ENCODE measurements around the gene ARPIN.
"Not testable (repeated sequence)": the region's sequence is repeated elsewhere in the genome, so short reads cannot be mapped to it uniquely, and the experiment has no call there.

Gene ARPIN

DNA sequence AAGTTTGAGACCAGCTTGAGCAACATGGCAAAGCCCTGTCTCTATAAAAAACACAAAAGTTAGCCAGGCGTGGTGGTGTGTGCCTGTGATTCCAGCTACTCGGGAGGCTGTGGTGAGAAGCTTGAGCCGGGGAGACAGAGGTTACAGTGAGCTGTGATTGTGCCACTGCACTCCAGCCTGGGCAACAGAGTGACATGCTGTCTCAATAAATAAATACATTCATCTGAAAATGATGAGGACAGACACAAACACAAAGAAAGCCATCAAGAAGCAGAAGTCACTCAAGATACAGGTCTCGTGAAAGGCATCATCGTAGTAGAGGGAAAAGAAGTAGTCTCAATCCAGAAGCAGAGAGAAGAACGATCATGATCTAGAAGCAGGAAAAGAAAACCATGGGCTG is 37.0 kb downstream of the ARPIN start:
- Histone ChIP-seq H3K36me3 (ENCODE audit: insufficient read depth, low read length) (peaks cover 39% of the 10 kb centered on the region), H3K9ac (ENCODE audit: low read length) (no peak overlapping the region), H3K27me3 (ENCODE audit: control insufficient read depth in 1 of 2, insufficient read depth in 2 of 2, low read length in 2 of 2) (no peaks in the 10 kb centered on the region), H3K27ac (ENCODE audit: low read depth, low read length) (no peak overlapping the region), H3K9me3 (ENCODE audit: low read length) (no peaks in the 10 kb centered on the region), H3K4me1 (ENCODE audit: insufficient read depth, low read length) (no peaks in the 10 kb centered on the region), H3K4me3 (ENCODE audit: low read depth in 1 of 2, low read length in 2 of 2) (no peak overlapping the region)

DNA sequence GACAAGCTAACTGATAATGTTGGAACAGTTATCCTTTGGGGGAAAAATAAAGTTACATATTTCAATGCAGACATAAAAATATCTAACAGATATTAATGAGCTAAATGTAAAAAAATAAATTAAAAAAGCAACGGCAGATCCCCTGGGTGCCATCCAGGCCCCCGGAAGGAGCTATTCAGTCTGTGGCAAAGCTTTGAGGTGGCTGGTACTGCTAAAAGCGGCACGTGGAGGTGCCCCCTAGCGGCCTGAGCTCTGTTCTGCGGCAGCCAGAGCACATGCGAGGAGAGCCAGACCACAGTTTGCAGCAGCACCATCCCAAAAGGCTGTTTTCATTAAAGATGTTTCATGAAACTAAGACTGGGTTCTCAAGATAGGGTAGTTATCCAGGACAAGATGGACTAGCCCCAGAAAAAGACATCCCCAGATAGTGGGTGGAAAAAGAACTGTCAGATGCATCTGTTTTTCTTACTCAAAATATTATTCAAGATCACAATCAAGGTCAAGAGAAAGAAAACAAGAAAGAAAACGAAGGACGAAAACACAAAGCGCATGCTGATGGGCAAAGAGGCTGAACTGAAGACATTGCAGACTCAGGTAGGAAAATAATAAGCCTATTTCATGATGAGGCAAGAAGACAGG is 37.7 kb downstream of the ARPIN start:
- Histone ChIP-seq H3K9me3 (ENCODE audit: low read length) (no peaks in the 10 kb centered on the region), H3K4me1 (ENCODE audit: insufficient read depth, low read length) (no peaks in the 10 kb centered on the region), H3K27me3 (ENCODE audit: control insufficient read depth in 1 of 2, insufficient read depth in 2 of 2, low read length in 2 of 2) (no peaks in the 10 kb centered on the region), H3K27ac (ENCODE audit: low read depth, low read length) (no peak overlapping the region), H3K9ac (ENCODE audit: low read length) (no peak overlapping the region), H3K4me3 (ENCODE audit: low read depth in 1 of 2, low read length in 2 of 2) (no peak overlapping the region), H3K36me3 (ENCODE audit: insufficient read depth, low read length) (peaks cover 44% of the 10 kb centered on the region)

DNA sequence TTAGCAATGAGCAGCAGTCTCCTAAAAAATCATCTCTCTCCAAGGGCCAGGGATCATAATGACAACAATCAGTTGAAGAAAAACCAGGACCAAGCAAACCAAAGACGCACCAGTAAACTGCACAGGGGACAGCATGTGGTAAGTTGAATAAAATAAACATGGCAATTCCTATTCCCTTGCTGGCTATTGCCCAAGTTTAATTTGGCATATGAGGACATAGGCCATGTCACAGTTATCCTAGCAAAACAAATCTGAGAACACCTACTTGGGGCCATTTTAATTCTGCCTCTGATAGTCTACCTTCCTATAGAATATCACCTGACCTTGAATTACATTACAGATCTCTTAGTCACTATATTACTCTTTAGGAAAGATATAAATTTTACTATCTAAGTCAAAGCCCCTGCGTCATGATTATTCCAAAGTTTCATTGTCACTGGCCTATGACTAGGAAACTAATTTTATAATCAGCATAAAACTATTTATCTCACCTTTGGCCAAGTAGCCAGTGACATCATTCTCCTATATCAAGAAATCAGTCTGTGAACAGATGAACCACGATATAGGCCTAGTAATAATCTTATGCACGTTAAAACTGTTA is 42.0 kb downstream of the ARPIN start:
- Histone ChIP-seq H3K27me3 (ENCODE audit: control insufficient read depth in 1 of 2, insufficient read depth in 2 of 2, low read length in 2 of 2) (no peaks in the 10 kb centered on the region), H3K4me3 (ENCODE audit: low read depth in 1 of 2, low read length in 2 of 2) (no peak overlapping the region), H3K4me1 (ENCODE audit: insufficient read depth, low read length) (no peaks in the 10 kb centered on the region), H3K9me3 (ENCODE audit: low read length) (no peaks in the 10 kb centered on the region), H3K27ac (ENCODE audit: low read depth, low read length) (no peak overlapping the region), H3K36me3 (ENCODE audit: insufficient read depth, low read length) (peaks cover 31% of the 10 kb centered on the region), H3K9ac (ENCODE audit: low read length) (no peak overlapping the region)

DNA sequence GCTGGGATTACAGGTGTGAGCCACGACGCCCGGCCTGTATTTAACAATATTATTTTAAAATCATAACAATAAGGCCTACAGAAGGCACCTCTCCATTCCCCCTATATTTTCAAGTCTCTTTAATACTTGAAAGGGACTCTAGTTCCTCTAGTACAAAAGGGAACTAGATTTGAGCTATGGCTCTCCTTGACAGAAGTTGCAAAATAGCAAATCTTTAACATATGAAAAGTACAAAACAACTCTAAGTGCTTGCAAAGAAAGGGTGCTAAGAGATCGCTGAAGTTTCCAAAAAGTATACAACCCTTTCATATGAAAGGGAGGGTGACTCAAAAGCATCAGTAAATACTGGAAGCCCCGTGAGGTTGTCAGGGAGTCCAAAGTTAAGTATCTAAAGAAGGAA is 42.7 kb downstream of the ARPIN start:
- no peak overlapping the region for H3K4me3 ChIP-seq (ENCODE audit: low read depth in 1 of 2, low read length in 2 of 2)
- H3K36me3 ChIP-seq (ENCODE audit: insufficient read depth, low read length), result peaks cover 24% of the 10 kb centered on the region
- H3K27ac ChIP-seq (ENCODE audit: low read depth, low read length), result no peak overlapping the region

GRCh38 chr15:89869490-89869889 is 43.3 kb downstream of the ARPIN start:
- H3K4me1 ChIP-seq (ENCODE audit: insufficient read depth, low read length); H3K9me3 ChIP-seq (ENCODE audit: low read length); H3K9ac ChIP-seq (ENCODE audit: low read length); H3K27ac ChIP-seq (ENCODE audit: low read depth, low read length); H3K27me3 ChIP-seq (ENCODE audit: control insufficient read depth in 1 of 2, insufficient read depth in 2 of 2, low read length in 2 of 2); H3K4me3 ChIP-seq (ENCODE audit: low read depth in 1 of 2, low read length in 2 of 2): not testable (repeated sequence)
- peaks cover 24% of the 10 kb centered on the region for H3K36me3 ChIP-seq (ENCODE audit: insufficient read depth, low read length)

More for the DNA sequence above, 42.7 kb downstream of the ARPIN start:
- Histone ChIP-seq H3K9me3 (ENCODE audit: low read length) (no peaks in the 10 kb centered on the region), H3K4me1 (ENCODE audit: insufficient read depth, low read length) (no peaks in the 10 kb centered on the region), H3K27me3 (ENCODE audit: control insufficient read depth in 1 of 2, insufficient read depth in 2 of 2, low read length in 2 of 2) (no peaks in the 10 kb centered on the region), H3K9ac (ENCODE audit: low read length) (no peak overlapping the region)

DNA sequence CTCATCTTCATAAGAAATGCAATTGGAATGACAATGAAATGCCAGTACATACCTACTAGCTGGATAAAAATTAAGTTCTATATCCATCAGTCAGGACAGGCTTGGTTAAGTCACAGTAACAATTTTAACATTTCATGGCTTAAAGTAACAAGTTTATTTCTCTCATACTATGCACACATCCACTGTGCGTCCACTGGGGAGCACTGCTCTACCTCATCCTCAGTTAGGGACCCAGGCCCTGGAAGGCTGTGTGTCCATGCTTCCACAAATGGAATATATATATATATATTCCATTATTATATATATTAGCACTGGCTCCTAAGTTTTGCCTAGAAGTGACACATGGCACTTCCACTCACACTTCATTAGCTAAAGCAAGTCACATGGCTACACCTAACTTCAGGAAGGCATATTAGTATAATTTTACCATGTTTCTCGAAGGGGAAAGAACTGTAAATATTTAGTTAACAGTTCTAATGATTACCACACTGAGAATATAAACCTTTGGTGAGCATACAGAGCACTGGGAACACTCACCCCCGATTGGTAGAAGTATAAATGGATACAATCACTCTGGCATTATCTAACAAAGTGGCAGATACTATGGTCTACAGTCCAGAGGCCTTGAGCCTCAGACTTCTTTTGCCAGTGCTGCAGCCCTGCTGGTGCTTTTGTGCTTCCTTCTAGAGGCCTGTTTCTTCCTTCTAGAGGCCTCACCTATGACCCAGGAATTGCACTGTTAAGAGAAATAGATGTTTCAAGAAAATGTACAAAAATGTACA is 47.6 kb downstream of the ARPIN start:
- no peak overlapping the region for H3K9ac ChIP-seq (ENCODE audit: low read length)
- no peaks in the 10 kb centered on the region for H3K9me3 ChIP-seq (ENCODE audit: low read length)
- no peak overlapping the region for H3K4me3 ChIP-seq (ENCODE audit: low read depth in 1 of 2, low read length in 2 of 2)
- H3K36me3 ChIP-seq (ENCODE audit: insufficient read depth, low read length), result peaks cover 28% of the 10 kb centered on the region
- H3K27ac ChIP-seq (ENCODE audit: low read depth, low read length), result no peak overlapping the region
- H3K4me1 ChIP-seq (ENCODE audit: insufficient read depth, low read length), result no peaks in the 10 kb centered on the region
- H3K27me3 ChIP-seq (ENCODE audit: control insufficient read depth in 1 of 2, insufficient read depth in 2 of 2, low read length in 2 of 2), result no peaks in the 10 kb centered on the region

DNA sequence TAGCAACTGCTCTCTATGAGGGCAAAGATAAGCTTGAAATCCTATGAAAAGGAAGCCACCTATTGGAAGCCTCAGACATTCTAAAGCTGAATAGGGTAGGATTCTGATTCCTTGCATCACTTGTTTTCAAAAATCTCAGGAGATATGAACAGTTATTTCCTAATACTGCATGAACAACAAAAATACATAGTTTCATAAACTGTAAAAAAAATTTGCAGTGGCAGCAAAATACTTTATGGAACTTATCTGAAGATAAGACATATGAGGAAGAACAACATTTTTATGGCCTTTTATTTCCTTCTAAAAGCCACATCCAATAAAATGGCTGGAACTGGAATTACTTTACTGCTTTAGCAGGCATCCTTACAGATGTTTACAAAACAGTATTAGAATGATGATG is 48.8 kb downstream of the ARPIN start:
- Histone ChIP-seq H3K27me3 (ENCODE audit: control insufficient read depth in 1 of 2, insufficient read depth in 2 of 2, low read length in 2 of 2) (no peaks in the 10 kb centered on the region), H3K9ac (ENCODE audit: low read length) (no peak overlapping the region), H3K36me3 (ENCODE audit: insufficient read depth, low read length) (peaks cover 25% of the 10 kb centered on the region), H3K27ac (ENCODE audit: low read depth, low read length) (no peak overlapping the region), H3K9me3 (ENCODE audit: low read length) (no peaks in the 10 kb centered on the region), H3K4me1 (ENCODE audit: insufficient read depth, low read length) (no peaks in the 10 kb centered on the region), H3K4me3 (ENCODE audit: low read depth in 1 of 2, low read length in 2 of 2) (no peak overlapping the region)

DNA sequence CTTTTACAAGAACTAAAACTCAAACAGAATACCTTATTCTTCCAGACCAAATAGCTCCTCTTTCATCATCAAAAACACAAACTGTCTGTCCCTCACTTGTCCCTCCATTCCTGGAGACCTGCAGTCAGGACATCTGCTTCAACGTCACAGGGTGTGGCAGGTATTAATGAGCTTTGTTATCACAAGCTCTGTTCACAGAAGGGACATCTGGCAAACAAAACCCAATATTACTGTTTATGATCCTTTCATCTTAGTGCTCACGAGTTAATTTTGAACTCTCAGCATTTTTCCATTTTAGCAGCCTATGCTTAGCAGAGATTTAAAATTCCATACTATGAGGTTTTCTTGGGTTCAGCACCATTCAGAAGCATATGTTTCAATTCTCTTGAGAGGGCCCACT is 51.9 kb downstream of the ARPIN start:
- H3K9ac ChIP-seq (ENCODE audit: low read length), result no peak overlapping the region
- H3K27me3 ChIP-seq (ENCODE audit: control insufficient read depth in 1 of 2, insufficient read depth in 2 of 2, low read length in 2 of 2), result no peaks in the 10 kb centered on the region
- H3K36me3 ChIP-seq (ENCODE audit: insufficient read depth, low read length), result peaks cover 34% of the 10 kb centered on the region
- H3K27ac ChIP-seq (ENCODE audit: low read depth, low read length), result no peak overlapping the region
- no peaks in the 10 kb centered on the region for H3K9me3 ChIP-seq (ENCODE audit: low read length)
- H3K4me3 ChIP-seq (ENCODE audit: low read depth in 1 of 2, low read length in 2 of 2), result no peak overlapping the region
- no peaks in the 10 kb centered on the region for H3K4me1 ChIP-seq (ENCODE audit: insufficient read depth, low read length)

- Histone ChIP-seq H3K9me3 (ENCODE audit: low read length) (no peaks in the 10 kb centered on the region), H3K27me3 (ENCODE audit: control insufficient read depth in 1 of 2, insufficient read depth in 2 of 2, low read length in 2 of 2) (no peaks in the 10 kb centered on the region), H3K27ac (ENCODE audit: low read depth, low read length) (no peak overlapping the region), H3K36me3 (ENCODE audit: insufficient read depth, low read length) (peaks cover 34% of the 10 kb centered on the region), H3K4me1 (ENCODE audit: insufficient read depth, low read length) (no peaks in the 10 kb centered on the region), H3K4me3 (ENCODE audit: low read depth in 1 of 2, low read length in 2 of 2) (no peak overlapping the region), H3K9ac (ENCODE audit: low read length) (no peak overlapping the region)
Measured at GRCh38 chr15:89860431-89860830, 52.3 kb downstream of the ARPIN start.

GRCh38 chr15:89858661-89859458 is 53.9 kb downstream of the ARPIN start:
- Histone ChIP-seq H3K27me3 (ENCODE audit: control insufficient read depth in 1 of 2, insufficient read depth in 2 of 2, low read length in 2 of 2) (no peaks in the 10 kb centered on the region), H3K9me3 (ENCODE audit: low read length) (no peaks in the 10 kb centered on the region), H3K9ac (ENCODE audit: low read length) (no peak overlapping the region), H3K4me1 (ENCODE audit: insufficient read depth, low read length) (no peaks in the 10 kb centered on the region), H3K36me3 (ENCODE audit: insufficient read depth, low read length) (peaks cover 34% of the 10 kb centered on the region), H3K27ac (ENCODE audit: low read depth, low read length) (no peak overlapping the region), H3K4me3 (ENCODE audit: low read depth in 1 of 2, low read length in 2 of 2) (no peak overlapping the region)

- no peaks in the 10 kb centered on the region for H3K4me1 ChIP-seq (ENCODE audit: insufficient read depth, low read length)
- no peaks in the 10 kb centered on the region for H3K27me3 ChIP-seq (ENCODE audit: control insufficient read depth in 1 of 2, insufficient read depth in 2 of 2, low read length in 2 of 2)
- H3K27ac ChIP-seq (ENCODE audit: low read depth, low read length), result no peak overlapping the region
- H3K9ac ChIP-seq (ENCODE audit: low read length), result no peak overlapping the region
- H3K9me3 ChIP-seq (ENCODE audit: low read length), result no peaks in the 10 kb centered on the region
- H3K4me3 ChIP-seq (ENCODE audit: low read depth in 1 of 2, low read length in 2 of 2), result no peak overlapping the region
- peaks cover 24% of the 10 kb centered on the region for H3K36me3 ChIP-seq (ENCODE audit: insufficient read depth, low read length)
Measured at GRCh38 chr15:89857673-89858072, 55.1 kb downstream of the ARPIN start.
